ENCODE measurements around the gene SLC25A51.

DNA sequence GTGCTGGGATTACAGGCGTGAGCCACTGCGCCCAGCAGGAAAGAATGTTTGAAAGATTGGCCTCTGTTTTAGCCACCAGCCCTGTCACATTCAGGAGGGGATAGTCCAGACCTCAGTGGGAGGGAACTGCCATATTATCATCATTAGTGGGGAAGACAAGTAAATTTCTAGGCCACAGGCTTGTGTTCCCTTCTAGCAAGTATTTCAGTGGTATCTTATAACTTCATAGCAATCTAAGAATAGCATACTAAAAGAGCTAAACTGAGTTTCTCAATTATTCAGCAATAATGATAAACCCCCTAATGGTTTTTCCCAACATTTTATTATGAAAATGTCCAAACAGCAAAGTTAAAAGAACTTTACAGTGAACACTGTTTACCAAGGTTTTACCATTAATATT lies 30.0 kb downstream of the SLC25A51 start:
- TF ChIP-seq, protein P1, sequence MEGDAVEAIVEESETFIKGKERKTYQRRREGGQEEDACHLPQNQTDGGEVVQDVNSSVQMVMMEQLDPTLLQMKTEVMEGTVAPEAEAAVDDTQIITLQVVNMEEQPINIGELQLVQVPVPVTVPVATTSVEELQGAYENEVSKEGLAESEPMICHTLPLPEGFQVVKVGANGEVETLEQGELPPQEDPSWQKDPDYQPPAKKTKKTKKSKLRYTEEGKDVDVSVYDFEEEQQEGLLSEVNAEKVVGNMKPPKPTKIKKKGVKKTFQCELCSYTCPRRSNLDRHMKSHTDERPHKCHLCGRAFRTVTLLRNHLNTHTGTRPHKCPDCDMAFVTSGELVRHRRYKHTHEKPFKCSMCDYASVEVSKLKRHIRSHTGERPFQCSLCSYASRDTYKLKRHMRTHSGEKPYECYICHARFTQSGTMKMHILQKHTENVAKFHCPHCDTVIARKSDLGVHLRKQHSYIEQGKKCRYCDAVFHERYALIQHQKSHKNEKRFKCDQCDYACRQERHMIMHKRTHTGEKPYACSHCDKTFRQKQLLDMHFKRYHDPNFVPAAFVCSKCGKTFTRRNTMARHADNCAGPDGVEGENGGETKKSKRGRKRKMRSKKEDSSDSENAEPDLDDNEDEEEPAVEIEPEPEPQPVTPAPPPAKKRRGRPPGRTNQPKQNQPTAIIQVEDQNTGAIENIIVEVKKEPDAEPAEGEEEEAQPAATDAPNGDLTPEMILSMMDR (IDR thresholded peaks at IDR 0.05): no peak
- TF ChIP-seq POLR2A (IDR thresholded peaks at IDR 0.05): no peak

Data from prostate gland (tissue), 2 donors.